HepG2 (cell line): ENCODE data around the gene DLG1. TPM values are rescaled to one million over a fixed set of nuclear protein-coding genes. Genes with fewer than 3 reads are reported as not detected.

ENCODE experiments used
- ATF3 ChIP-seq: sonication (generic); formaldehyde crosslinking; IDR thresholded peaks from 2 replicates; pipeline ENCODE4 v1.4.0; 2020; ENCODE audit warnings: missing genetic modification reagents
- EHMT2 ChIP-seq: fragments of 200-600 bp; sonication (generic); IDR thresholded peaks from 2 replicates; pipeline ENCODE4 v1.7.0; 2017; ENCODE audit warnings: antibody characterized with exemption, low read depth, low read length, borderline replicate concordance
- GABPB1 ChIP-seq: IDR thresholded peaks from 2 replicates; pipeline ENCODE4 v1.6.1; 2016; ENCODE audit warnings: mild to moderate bottlenecking, missing genetic modification reagents, moderate library complexity, missing compliant biosample characterization
- TCF7 ChIP-seq: sonication (generic); IDR thresholded peaks from 2 replicates; pipeline ENCODE4 v1.6.1; 2016; ENCODE audit warnings: antibody characterized with exemption, low read depth
- TERF1 ChIP-seq: sonication (generic); formaldehyde crosslinking; IDR thresholded peaks from 2 replicates; pipeline ENCODE4 v1.8.0; 2022; ENCODE audit warnings: mild to moderate bottlenecking, missing genetic modification reagents, moderate library complexity
- TFDP2 ChIP-seq: sonication (generic); formaldehyde crosslinking; IDR thresholded peaks from 2 replicates; pipeline ENCODE4 v1.4.0; 2020; ENCODE audit warnings: missing genetic modification reagents
- THAP11 ChIP-seq: IDR thresholded peaks from 2 replicates; pipeline ENCODE4 v1.6.1; 2016; ENCODE audit warnings: missing biosample characterization, missing genetic modification reagents
- ZBTB40 ChIP-seq, 2 experiments: fragments of 450-650 bp in 1 of 2; sonication (generic) in 1 of 2; formaldehyde crosslinking in 1 of 2; IDR thresholded peaks; 2 replicates each; pipeline versions ENCODE4 v1.6.1 to v1.8.0; 2016 to 2022; ENCODE audit warnings: antibody characterized with exemption in 1 of 2, mild to moderate bottlenecking in 1 of 2, missing genetic modification reagents in 1 of 2
- ZBTB49 ChIP-seq: sonication (generic); formaldehyde crosslinking; IDR thresholded peaks from 2 replicates; pipeline ENCODE4 v1.4.0; 2020; ENCODE audit warnings: missing genetic modification reagents, borderline replicate concordance
- ZBTB7B ChIP-seq: sonication (generic); formaldehyde crosslinking; IDR thresholded peaks from 2 replicates; pipeline ENCODE4 v1.4.0; 2020; ENCODE audit warnings: missing genetic modification reagents
- ZKSCAN5 ChIP-seq: sonication (generic); formaldehyde crosslinking; IDR thresholded peaks from 2 replicates; pipeline ENCODE4 v1.5.1; 2020; ENCODE audit warnings: mild to moderate bottlenecking, missing genetic modification reagents
- ZNF17 ChIP-seq: sonication (generic); formaldehyde crosslinking; IDR thresholded peaks from 2 replicates; pipeline ENCODE4 v1.5.0; 2020; ENCODE audit warnings: mild to moderate bottlenecking, missing genetic modification reagents
- ZNF563 ChIP-seq: sonication (generic); formaldehyde crosslinking; IDR thresholded peaks from 2 replicates; pipeline ENCODE4 v1.8.0; 2022; ENCODE audit warnings: mild to moderate bottlenecking, moderate library complexity, missing genetic modification reagents
- ZNF772 ChIP-seq: sonication (generic); formaldehyde crosslinking; IDR thresholded peaks from 2 replicates; pipeline ENCODE4 v1.5.0; 2020; ENCODE audit warnings: mild to moderate bottlenecking, missing genetic modification reagents
- polyA plus RNA-seq, 8 experiments: library from polyadenylated mRNA; depleted of rRNA in 3 of 8; stranded (reverse) in 7 of 8; unstranded in 1 of 8; fragments of >200 nt; fragmentation: Illumina TruSeq in 4 of 8; extraction: Trizol in 4 of 8; gene quantifications; 2 replicates each; pipeline versions ENCODE4 v1.2.1 to v1.2.3, GENCODE V29; 2011 to 2016; ENCODE audit warnings: low read depth in 4 of 8, missing spikeins in 1 of 8, mixed read lengths in 1 of 8; ENCODE audit not compliant: insufficient read depth in 1 of 8
- total RNA-seq, 5 experiments: library from RNA; depleted of rRNA; stranded (reverse); fragments of >200 nt; fragmentation: Illumina TruSeq; extraction: Trizol; gene quantifications; 2 replicates each; pipeline ENCODE4 v1.2.3, GENCODE V29; 2016; ENCODE audit warnings: low read depth in 1 of 5

Gene DLG1
- total and polyA plus RNA-seq, 2 of the 13 experiments (the other 11 are each of a cell fraction or from before 2014, with no cell fraction given): 30.5 to 104 TPM

GRCh38 chr3:197028728-197029510, 269.5 kb downstream of the DLG1 start (continued):
- TF ChIP-seq ZBTB40 (IDR thresholded peaks at IDR 0.05): no peak
- TF ChIP-seq ZBTB40 (CRISPR knock-in tag; IDR thresholded peaks at IDR 0.05): no peak
- no peak for TF ChIP-seq ZKSCAN5 (CRISPR knock-in tag)
- TF ChIP-seq ZNF17: no peak
- TF ChIP-seq ZNF563 (CRISPR knock-in tag): no peak
- TF ChIP-seq GABPB1: peak; percentile 8; the same call in 1 of the 2 replicates
- TF ChIP-seq TERF1 (CRISPR knock-in tag): no peak
- TF ChIP-seq ZBTB49: no peak
- no peak for TF ChIP-seq EHMT2
- no peak for TF ChIP-seq TCF7
- no peak for TF ChIP-seq ZBTB7B (CRISPR knock-in tag)
- 0 out of 2 replicates have a peak, but pooled peaks have one; percentile 26 for TF ChIP-seq TFDP2 (CRISPR knock-in tag)
- no peak for TF ChIP-seq ATF3 (CRISPR knock-in tag)
- no peak for TF ChIP-seq THAP11 (CRISPR knock-in tag)
- TF ChIP-seq ZNF772: peak; percentile 73; the same call in 1 of the 2 replicates
